ENCODE results near the gene NCAPH2. TPM values are rescaled to one million over a fixed set of nuclear protein-coding genes. Genes with fewer than 3 reads are reported as not detected.

NCAPH2 gene
- total RNA-seq, 1 donor = 27.5 TPM

DNA sequence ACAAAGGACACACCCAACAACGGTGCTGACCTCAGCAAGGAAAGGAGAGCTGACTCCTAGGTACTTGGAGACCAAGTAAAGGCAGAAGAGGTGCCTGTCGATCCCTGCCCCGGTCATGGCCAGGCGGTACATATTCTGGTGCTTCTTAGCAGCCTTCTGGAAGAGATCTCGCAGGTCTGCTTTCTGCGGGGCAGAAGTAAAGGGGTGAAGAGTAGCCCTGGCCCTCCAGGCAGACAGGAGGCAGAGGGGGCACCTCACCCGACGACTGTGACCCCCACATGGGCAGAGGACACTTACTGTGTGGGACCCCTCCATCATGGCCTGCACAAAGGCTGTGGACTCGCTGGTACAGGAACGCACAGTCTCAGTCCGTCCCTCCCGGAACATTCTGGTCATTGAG, 62.8 kb downstream of the NCAPH2 start:
- Histone ChIP-seq H3K27me3 (ENCODE audit: insufficient read depth, low read length) (no peaks in the 10 kb centered on the region), H4K20me1 (ENCODE audit: insufficient read depth, low read length) (no peaks in the 10 kb centered on the region), H3K4me1 (ENCODE audit: insufficient read depth, low read length) (no peaks in the 10 kb centered on the region), H3K36me3 (ENCODE audit: insufficient read depth, low read length) (no peaks in the 10 kb centered on the region), H3K4me2 (ENCODE audit: insufficient read depth, low read length) (no peak overlapping the region), H3K79me2 (ENCODE audit: insufficient read depth, low read length) (no peaks in the 10 kb centered on the region), H3K4me3 (ENCODE audit: insufficient read depth, low read length) (no peak overlapping the region), H3K9me3 (ENCODE audit: low read depth, low read length) (no peaks in the 10 kb centered on the region), H3K27ac (ENCODE audit: low read depth, low read length) (no peak overlapping the region), H2AFZ (ENCODE audit: low read length) (no peak overlapping the region)
- peak; percentile 65 for DNase-seq (ENCODE audit: insufficient read length, low spot score, missing footprints)
- TF ChIP-seq, protein P1, sequence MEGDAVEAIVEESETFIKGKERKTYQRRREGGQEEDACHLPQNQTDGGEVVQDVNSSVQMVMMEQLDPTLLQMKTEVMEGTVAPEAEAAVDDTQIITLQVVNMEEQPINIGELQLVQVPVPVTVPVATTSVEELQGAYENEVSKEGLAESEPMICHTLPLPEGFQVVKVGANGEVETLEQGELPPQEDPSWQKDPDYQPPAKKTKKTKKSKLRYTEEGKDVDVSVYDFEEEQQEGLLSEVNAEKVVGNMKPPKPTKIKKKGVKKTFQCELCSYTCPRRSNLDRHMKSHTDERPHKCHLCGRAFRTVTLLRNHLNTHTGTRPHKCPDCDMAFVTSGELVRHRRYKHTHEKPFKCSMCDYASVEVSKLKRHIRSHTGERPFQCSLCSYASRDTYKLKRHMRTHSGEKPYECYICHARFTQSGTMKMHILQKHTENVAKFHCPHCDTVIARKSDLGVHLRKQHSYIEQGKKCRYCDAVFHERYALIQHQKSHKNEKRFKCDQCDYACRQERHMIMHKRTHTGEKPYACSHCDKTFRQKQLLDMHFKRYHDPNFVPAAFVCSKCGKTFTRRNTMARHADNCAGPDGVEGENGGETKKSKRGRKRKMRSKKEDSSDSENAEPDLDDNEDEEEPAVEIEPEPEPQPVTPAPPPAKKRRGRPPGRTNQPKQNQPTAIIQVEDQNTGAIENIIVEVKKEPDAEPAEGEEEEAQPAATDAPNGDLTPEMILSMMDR (IDR thresholded peaks at IDR 0.05; ENCODE audit: extremely low read depth, low read depth, low read length) = no peak

DNA sequence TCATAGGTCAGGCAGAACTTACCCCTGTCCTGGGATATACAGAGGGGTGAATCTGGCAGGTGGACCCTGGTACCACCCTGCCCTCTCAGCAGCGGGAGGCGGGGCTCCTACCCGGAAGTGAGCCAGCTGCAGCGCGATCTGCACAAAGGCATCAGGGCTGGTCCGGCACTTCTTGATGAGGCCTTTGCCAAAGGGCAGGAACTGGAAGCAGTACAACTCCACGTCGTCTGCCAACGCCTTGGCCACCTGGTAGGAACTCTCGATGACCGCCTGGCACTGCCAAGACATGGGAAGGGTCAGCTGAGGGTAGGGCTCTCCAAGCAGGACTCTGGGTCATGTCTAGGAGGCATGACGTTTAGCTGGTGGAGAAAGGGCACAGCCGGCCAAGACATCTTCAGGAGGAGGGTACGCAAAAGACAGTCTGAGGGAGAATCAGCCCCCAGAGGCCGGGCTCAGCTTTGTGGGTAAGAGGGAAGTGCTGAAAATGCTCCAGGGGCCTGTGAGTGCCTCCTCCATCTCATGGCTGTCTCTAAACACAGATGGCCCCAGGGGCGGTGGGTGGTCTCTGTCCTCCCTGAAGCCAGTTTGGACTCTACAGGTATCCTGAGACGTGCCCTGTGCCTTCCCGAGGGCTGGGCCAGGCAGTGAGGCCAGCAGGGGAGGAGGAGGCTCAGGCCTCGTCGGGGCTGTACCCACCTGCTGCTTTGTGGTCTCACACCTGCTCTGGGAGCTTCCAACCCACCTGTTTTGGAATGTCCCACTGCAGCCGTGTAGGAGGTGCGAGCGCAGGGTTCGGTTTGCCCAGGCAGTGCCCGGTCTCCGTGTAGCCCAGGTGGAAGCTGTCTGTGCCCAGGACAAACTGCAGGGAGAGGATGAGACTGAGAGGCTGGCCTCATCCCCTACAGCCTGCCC, 63.5 kb downstream of the NCAPH2 start:
- peak; percentile 73 for DNase-seq (ENCODE audit: insufficient read length, low spot score, missing footprints)
- Histone ChIP-seq H3K27ac (ENCODE audit: low read depth, low read length) (no peak overlapping the region), H3K4me2 (ENCODE audit: insufficient read depth, low read length) (no peak overlapping the region), H3K9me3 (ENCODE audit: low read depth, low read length) (no peaks in the 10 kb centered on the region), H3K79me2 (ENCODE audit: insufficient read depth, low read length) (no peaks in the 10 kb centered on the region), H3K27me3 (ENCODE audit: insufficient read depth, low read length) (no peaks in the 10 kb centered on the region), H4K20me1 (ENCODE audit: insufficient read depth, low read length) (no peaks in the 10 kb centered on the region), H3K4me3 (ENCODE audit: insufficient read depth, low read length) (no peak overlapping the region), H3K4me1 (ENCODE audit: insufficient read depth, low read length) (no peaks in the 10 kb centered on the region), H3K36me3 (ENCODE audit: insufficient read depth, low read length) (no peaks in the 10 kb centered on the region), H2AFZ (ENCODE audit: low read length) (no peak overlapping the region)
- TF ChIP-seq, protein P1 (IDR thresholded peaks at IDR 0.05; ENCODE audit: extremely low read depth, low read depth, low read length) = no peak

- Histone ChIP-seq H3K27me3 (ENCODE audit: insufficient read depth, low read length) (no peaks in the 10 kb centered on the region), H3K4me2 (ENCODE audit: insufficient read depth, low read length) (no peak overlapping the region), H3K4me1 (ENCODE audit: insufficient read depth, low read length) (peaks cover under 1% of the 10 kb centered on the region), H2AFZ (ENCODE audit: low read length) (no peak overlapping the region), H3K79me2 (ENCODE audit: insufficient read depth, low read length) (no peaks in the 10 kb centered on the region), H4K20me1 (ENCODE audit: insufficient read depth, low read length) (no peaks in the 10 kb centered on the region), H3K36me3 (ENCODE audit: insufficient read depth, low read length) (no peaks in the 10 kb centered on the region), H3K27ac (ENCODE audit: low read depth, low read length) (no peak overlapping the region), H3K9me3 (ENCODE audit: low read depth, low read length) (no peaks in the 10 kb centered on the region), H3K4me3 (ENCODE audit: insufficient read depth, low read length) (no peak overlapping the region)
- peak; percentile 80 for DNase-seq (ENCODE audit: insufficient read length, low spot score, missing footprints)
- TF ChIP-seq, protein P1 (IDR thresholded peaks at IDR 0.05; ENCODE audit: extremely low read depth, low read depth, low read length) = no peak
Measured at GRCh38 chr22:50572965-50573364, 64.9 kb downstream of the NCAPH2 start.
